HepG2 (cell line): ENCODE results near the gene TNFRSF25.

ENCODE experiments used
- CEBPB ChIP-seq: IDR thresholded peaks from 2 replicates; pipeline ENCODE4 v1.6.1; 2011; ENCODE audit warnings: low read depth, low read length, improper control_type of control experiment, borderline replicate concordance
- CHD2 ChIP-seq: IDR thresholded peaks from 2 replicates; pipeline ENCODE4 v1.6.1; 2011; ENCODE audit warnings: low read depth, low read length, improper control_type of control experiment
- EED ChIP-seq: sonication (generic); formaldehyde crosslinking; IDR thresholded peaks from 2 replicates; pipeline ENCODE4 v1.5.0; 2020; ENCODE audit warnings: mild to moderate bottlenecking, missing genetic modification reagents
- ESRRA ChIP-seq: sonication (generic); formaldehyde crosslinking; IDR thresholded peaks from 2 replicates; pipeline ENCODE4 v1.5.1; 2020; ENCODE audit warnings: mild to moderate bottlenecking, low read depth, missing genetic modification reagents
- HMGXB4 ChIP-seq, 2 experiments: sonication (generic) in 1 of 2; formaldehyde crosslinking in 1 of 2; IDR thresholded peaks; 2 replicates each; pipeline versions ENCODE4 v1.4.0 to v1.6.1; 2018 to 2020; ENCODE audit warnings: missing genetic modification reagents in 2 of 2, borderline replicate concordance in 1 of 2, low read depth in 1 of 2, mild to moderate bottlenecking in 1 of 2, missing biosample characterization in 1 of 2
- KAT8 ChIP-seq: IDR thresholded peaks from 2 replicates; pipeline ENCODE4 v1.6.1; 2016; ENCODE audit warnings: missing genetic modification reagents, missing compliant biosample characterization
- MZF1 ChIP-seq: sonication (generic); formaldehyde crosslinking; IDR thresholded peaks from 2 replicates; pipeline ENCODE4 v1.8.1; 2023; ENCODE audit warnings: mild to moderate bottlenecking, missing genetic modification reagents, borderline replicate concordance
- PRDM10 ChIP-seq: sonication (generic); formaldehyde crosslinking; IDR thresholded peaks from 2 replicates; pipeline ENCODE4 v1.4.0; 2020; ENCODE audit warnings: low read depth, missing genetic modification reagents
- RXRA ChIP-seq: sonication (generic); formaldehyde crosslinking; IDR thresholded peaks from 2 replicates; pipeline ENCODE4 v1.5.1; 2020; ENCODE audit warnings: missing genetic modification reagents
- TCF7 ChIP-seq: sonication (generic); IDR thresholded peaks from 2 replicates; pipeline ENCODE4 v1.6.1; 2016; ENCODE audit warnings: antibody characterized with exemption, low read depth
- THYN1 ChIP-seq: sonication (generic); formaldehyde crosslinking; IDR thresholded peaks from 2 replicates; pipeline ENCODE4 v1.8.1; 2023; ENCODE audit warnings: low read depth, mild to moderate bottlenecking, moderate library complexity, missing genetic modification reagents, borderline replicate concordance
- TP53 ChIP-seq: sonication (generic); formaldehyde crosslinking; conservative IDR thresholded peaks from 2 replicates; pipeline ENCODE4 v1.4.0; 2020; ENCODE audit warnings: missing genetic modification reagents
- ZNF501 ChIP-seq: sonication (generic); formaldehyde crosslinking; IDR thresholded peaks from 2 replicates; pipeline ENCODE4 v1.5.1; 2020; ENCODE audit warnings: mild to moderate bottlenecking, moderate library complexity, missing genetic modification reagents
- ZNF609 ChIP-seq: sonication (generic); formaldehyde crosslinking; IDR thresholded peaks from 2 replicates; pipeline ENCODE4 v1.4.0; 2020; ENCODE audit warnings: mild to moderate bottlenecking, missing genetic modification reagents, borderline replicate concordance

GRCh38 chr1:6443339-6444115 lies 22.4 kb downstream of the TNFRSF25 start:
- no peak for TF ChIP-seq THYN1 (CRISPR knock-in tag)
- no peak for TF ChIP-seq CHD2
- no peak for TF ChIP-seq ZNF501
- no peak for TF ChIP-seq PRDM10
- no peak for TF ChIP-seq MZF1 (CRISPR knock-in tag)
- TF ChIP-seq RXRA (CRISPR knock-in tag): no peak
- TF ChIP-seq ZNF609 (CRISPR knock-in tag): no peak
- TF ChIP-seq ESRRA (CRISPR knock-in tag): no peak
- TF ChIP-seq HMGXB4 (CRISPR knock-in tag; IDR thresholded peaks at IDR 0.05; ENCODE audit: borderline replicate concordance in 1 of 2, low read depth in 1 of 2): no peak
- no peak for TF ChIP-seq TP53 (CRISPR knock-in tag)
- TF ChIP-seq TCF7: no peak
- TF ChIP-seq KAT8 (CRISPR knock-in tag): no peak
- TF ChIP-seq EED: no peak
- no peak for TF ChIP-seq CEBPB
